Naive thymus-derived CD8-positive, alpha-beta T cell (primary cell): ENCODE data around the gene ADAT3. TPM values are rescaled to one million over a fixed set of nuclear protein-coding genes. Genes with fewer than 3 reads are reported as not detected.
"Not testable (repeated sequence)": the region's sequence is repeated elsewhere in the genome, so short reads cannot be mapped to it uniquely, and the experiment has no call there.

ENCODE experiments used
- ATAC-seq, 2 donors: fragments of 150-1000 bp; cut with Tn5 transposase in 1 of 2; sonication (Bioruptor Pico), chemical (Tn5 transposase) in 1 of 2; 1 replicate in 1 of 2; 2 replicates in 1 of 2; pipeline ENCODE4 v1.10.0; 2021; ENCODE audit warnings: mild to moderate bottlenecking in 2 of 2, moderate library complexity in 2 of 2
- POLR2A ChIA-PET: fragments of 350-600 bp; sonication (Branson Sonifier 250); formaldehyde crosslinking; loops from one replicate; lab custom pipeline; 2021; ENCODE audit warnings: antibody characterized with exemption; lab: Charles Lee
- DNase-seq, 10 donors: peaks; one replicate each; pipeline versions ENCODE4 v3.0.0 to v3.0.0-alpha.2; 2020 to 2022
- H3K27ac Mint-ChIP-seq, 10 donors: one replicate each; pipeline ENCODE4 v1.8.0; 2020 to 2022; ENCODE audit warnings: mild to moderate bottlenecking in 10 of 10, mixed read lengths in 10 of 10, moderate library complexity in 4 of 10, inconsistent platforms in 1 of 10
- H3K27me3 Mint-ChIP-seq, 5 donors: one replicate each; pipeline ENCODE4 v1.8.0; 2021 to 2022; ENCODE audit warnings: mixed read lengths in 5 of 5
- H3K36me3 Mint-ChIP-seq, 3 donors: one replicate each; pipeline ENCODE4 v1.8.0; 2020 to 2022; ENCODE audit warnings: mixed read lengths in 3 of 3, mild to moderate bottlenecking in 2 of 3, inconsistent platforms in 1 of 3
- H3K4me1 Mint-ChIP-seq, 4 donors: one replicate each; pipeline ENCODE4 v1.8.0; 2021 to 2022; ENCODE audit warnings: mixed read lengths in 4 of 4
- H3K4me3 Mint-ChIP-seq, 10 donors: one replicate each; pipeline ENCODE4 v1.8.0; 2020 to 2022; ENCODE audit warnings: mild to moderate bottlenecking in 10 of 10, mixed read lengths in 10 of 10, moderate library complexity in 6 of 10, inconsistent platforms in 1 of 10
- H3K9me3 Mint-ChIP-seq, 9 donors: one replicate each; pipeline ENCODE4 v1.8.0; 2020 to 2022; ENCODE audit warnings: mixed read lengths in 9 of 9, mild to moderate bottlenecking in 3 of 9, inconsistent platforms in 1 of 9, moderate library complexity in 1 of 9
- polyA plus RNA-seq, 3 donors: library from polyadenylated mRNA; unstranded; fragments of 300-500 nt; fragmentation: Illumina TruSeq; gene quantifications; one replicate each; pipeline ENCODE4 v1.2.3, GENCODE V29; 2021
- total RNA-seq, 8 experiments: library from RNA in 2 of 8; stranded (reverse) in 2 of 8; gene quantifications; one replicate each; pipeline ENCODE4 v1.2.3 and lab custom pipeline; 2021 to 2026

ADAT3 gene
- total and polyA plus RNA-seq, 5 experiments from 2014 or later, result 1.9 to 4.5 (median 3.6) TPM

- DNase-seq (no peak), ATAC-seq (no peak)
- Mint-ChIP-seq H3K27ac (peak overlapping the region in 2 of 10 donors; percentile 27 to 66), H3K4me3 (peak overlapping the region in 1 of 10 donors; percentile 35), H3K9me3 (no peaks in the 10 kb centered on the region), H3K27me3 (no peaks in the 10 kb centered on the region), H3K4me1 (peaks cover 14 to 52% (median 51%) of the 10 kb centered on the region in 4 donors), H3K36me3 (peaks cover 0 to 18% (median 2%) of the 10 kb centered on the region in 3 donors)
- POLR2A ChIA-PET, result interaction anchor here (0.6 kb wide), 1 partner anchor 1484 kb away, joined by 3 read pairs; no protein-coding TSS in a partner anchor
Observed at GRCh38 chr19:1871140-1871597, 34.0 kb upstream of the ADAT3 start.

DNA sequence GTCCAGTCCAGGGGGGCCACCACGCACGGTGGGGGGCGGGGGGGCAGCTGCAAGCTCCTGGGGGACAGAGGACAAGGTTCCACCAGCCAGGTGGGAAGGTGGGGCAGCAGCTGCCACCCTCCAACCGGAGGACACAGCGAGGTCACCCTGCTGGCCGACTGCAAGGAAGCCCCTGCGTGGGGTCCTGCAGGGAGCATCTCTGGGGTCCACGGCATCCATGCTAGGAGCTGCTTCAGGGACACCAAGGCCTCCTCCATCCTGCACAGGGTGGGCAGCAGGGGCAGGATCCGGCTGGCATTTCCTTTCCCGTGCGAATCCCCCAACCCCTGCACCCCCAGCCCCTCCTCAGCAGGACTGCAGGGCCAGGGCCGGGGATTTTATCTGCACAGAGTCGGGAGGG, 33.6 kb upstream of the ADAT3 start:
- Mint-ChIP-seq H3K27me3 (no peaks in the 10 kb centered on the region), H3K36me3 (peaks cover 0 to 18% (median 2%) of the 10 kb centered on the region in 3 donors), H3K4me3 (no peak overlapping the region), H3K27ac (no peak overlapping the region), H3K4me1 (peaks cover 17 to 57% (median 54%) of the 10 kb centered on the region in 4 donors), H3K9me3 (no peaks in the 10 kb centered on the region)
- DNase-seq, result no peak
- POLR2A ChIA-PET, result interaction anchor here (0.6 kb wide), 2 partner anchors 20 to 1483 kb away, joined by 3 to 4 read pairs; no protein-coding TSS in a partner anchor
- ATAC-seq, result no peak

GRCh38 chr19:1872807-1873523, 32.2 kb upstream of the ADAT3 start:
- H3K36me3 Mint-ChIP-seq, result peaks cover 0 to 17% (median 2%) of the 10 kb centered on the region in 3 donors
- no peaks in the 10 kb centered on the region for H3K27me3 Mint-ChIP-seq
- H3K4me1 Mint-ChIP-seq, result peaks cover 16 to 55% (median 47%) of the 10 kb centered on the region in 4 donors
- H3K27ac Mint-ChIP-seq, result peak overlapping the region in 7 of 10 donors; percentile 8 to 69 (median 53)
- H3K4me3 Mint-ChIP-seq, result peak overlapping the region in 7 of 10 donors; percentile 7 to 99 (median 60)
- no peaks in the 10 kb centered on the region for H3K9me3 Mint-ChIP-seq
- no peak for ATAC-seq
- DNase-seq, result no peak
- POLR2A ChIA-PET, result interaction anchor here (3.9 kb wide), 1 partner anchor 8 kb away, joined by 30 read pairs; no protein-coding TSS in a partner anchor

GRCh38 chr19:1873524-1874473, 31.4 kb upstream of the ADAT3 start:
- H3K9me3 Mint-ChIP-seq, result no peaks in the 10 kb centered on the region
- no peaks in the 10 kb centered on the region for H3K27me3 Mint-ChIP-seq
- H3K36me3 Mint-ChIP-seq, result peaks cover 0 to 15% (median 1%) of the 10 kb centered on the region in 3 donors
- no peak for ATAC-seq
- POLR2A ChIA-PET, result interaction anchor here (0.6 to 3.9 kb wide), 10 partner anchors 8 to 951 kb away, joined by 3 to 30 read pairs (median 6); partner anchors contain the start of gene REXO1
- H3K27ac Mint-ChIP-seq, result peak overlapping the region; percentile 88 to 99 (median 97)
- peak overlapping the region; percentile 92 to 99 (median 98) for H3K4me3 Mint-ChIP-seq
- H3K4me1 Mint-ChIP-seq, result peaks cover 13 to 49% (median 44%) of the 10 kb centered on the region in 4 donors
- no peak for DNase-seq

- DNase-seq (peak in 6 of 10 donors; percentile 45 to 78 (median 71)), ATAC-seq (peak; percentile 52 to 66)
- Mint-ChIP-seq H3K36me3 (peaks cover 0 to 12% (median 0%) of the 10 kb centered on the region in 3 donors), H3K4me3 (peak overlapping the region; percentile 92 to 99 (median 98)), H3K27me3 (no peaks in the 10 kb centered on the region), H3K4me1 (peaks cover 13 to 47% (median 36%) of the 10 kb centered on the region in 4 donors), H3K9me3 (no peaks in the 10 kb centered on the region), H3K27ac (peak overlapping the region; percentile 88 to 99 (median 97))
- POLR2A ChIA-PET, result interaction anchor here (0.6 to 3.9 kb wide), 22 partner anchors 8 to 1258 kb away, joined by 3 to 37 read pairs (median 6); partner anchors contain the start of genes ABHD17A and REXO1
Observed at GRCh38 chr19:1874554-1875185, 30.5 kb upstream of the ADAT3 start.

DNA sequence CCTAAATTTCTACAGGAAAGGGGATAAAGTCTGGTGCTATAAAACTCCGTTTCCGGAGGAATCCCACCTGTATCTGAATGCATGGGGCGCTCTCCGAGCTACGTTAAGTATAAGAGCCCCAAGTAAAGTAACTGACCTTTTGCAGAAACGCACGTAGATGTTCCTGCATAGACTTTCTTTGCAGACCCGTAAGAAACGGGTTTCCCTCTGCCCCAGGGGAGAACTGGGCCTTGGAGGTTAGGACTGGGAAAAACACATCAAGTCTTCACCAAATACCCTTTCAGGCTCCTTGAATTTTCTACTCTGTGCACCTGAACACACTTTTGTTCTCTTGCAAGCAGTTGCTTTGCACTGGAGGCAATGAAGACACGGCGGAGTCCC, 29.9 kb upstream of the ADAT3 start:
- H3K27me3 Mint-ChIP-seq, DNase-seq, H3K9me3 Mint-ChIP-seq: not testable (repeated sequence)
- POLR2A ChIA-PET, result interaction anchor here (0.6 to 3.9 kb wide), 16 partner anchors 9 to 1258 kb away, joined by 3 to 37 read pairs (median 7); partner anchors contain the start of gene ABHD17A
- Mint-ChIP-seq H3K36me3 (peaks cover 0 to 10% (median 0%) of the 10 kb centered on the region in 3 donors), H3K4me3 (peak overlapping the region; percentile 92 to 99 (median 98)), H3K4me1 (peaks cover 13 to 45% (median 36%) of the 10 kb centered on the region in 4 donors), H3K27ac (peak overlapping the region; percentile 88 to 99 (median 97))
- ATAC-seq, result peak in 1 of 2 donors; percentile 10

GRCh38 chr19:1875646-1876495, 29.3 kb upstream of the ADAT3 start:
- Mint-ChIP-seq H3K27me3 (no peaks in the 10 kb centered on the region), H3K4me1 (peaks cover 13 to 39% (median 34%) of the 10 kb centered on the region in 4 donors), H3K9me3 (no peaks in the 10 kb centered on the region), H3K27ac (peak overlapping the region; percentile 88 to 99 (median 97)), H3K36me3 (peaks cover 0 to 8% (median 0%) of the 10 kb centered on the region in 3 donors), H3K4me3 (peak overlapping the region; percentile 92 to 99 (median 98))
- POLR2A ChIA-PET, result interaction anchor here (0.5 to 3.9 kb wide), 29 partner anchors 8 to 754 kb away, joined by 3 to 37 read pairs (median 6); partner anchors contain the start of genes ABHD17A and MBD3
- DNase-seq (peak; percentile 74 to 89 (median 84)), ATAC-seq (peak; percentile 85 to 89)

GRCh38 chr19:1876496-1877279, 28.5 kb upstream of the ADAT3 start:
- not testable (repeated sequence) for H3K27me3 Mint-ChIP-seq, H3K36me3 Mint-ChIP-seq, DNase-seq, H3K9me3 Mint-ChIP-seq
- peak overlapping the region; percentile 87 to 99 (median 97) for H3K27ac Mint-ChIP-seq
- H3K4me1 Mint-ChIP-seq, result peaks cover 13 to 39% (median 33%) of the 10 kb centered on the region in 4 donors
- peak overlapping the region; percentile 85 to 99 (median 97) for H3K4me3 Mint-ChIP-seq
- POLR2A ChIA-PET, result interaction anchor here (0.5 to 3.9 kb wide), 19 partner anchors 8 to 753 kb away, joined by 3 to 37 read pairs (median 5); partner anchors contain the start of genes ABHD17A and MBD3
- ATAC-seq, result peak; percentile 5 to 19

- not testable (repeated sequence) for H3K27me3 Mint-ChIP-seq, H3K27ac Mint-ChIP-seq, H3K9me3 Mint-ChIP-seq, H3K36me3 Mint-ChIP-seq, ATAC-seq, H3K4me3 Mint-ChIP-seq, DNase-seq
- POLR2A ChIA-PET, result interaction anchor here (0.9 to 2.7 kb wide), 7 partner anchors 8 to 396 kb away, joined by 3 to 37 read pairs (median 12); partner anchors contain the start of gene ABHD17A
- peaks cover 16 to 44% (median 35%) of the 10 kb centered on the region in 4 donors for H3K4me1 Mint-ChIP-seq
Observed at GRCh38 chr19:1877280-1877660, 27.9 kb upstream of the ADAT3 start.

GRCh38 chr19:1878583-1878982, 26.6 kb upstream of the ADAT3 start:
- H3K27ac Mint-ChIP-seq, result peak overlapping the region in 5 of 10 donors; percentile 29 to 58 (median 40)
- H3K36me3 Mint-ChIP-seq, H3K27me3 Mint-ChIP-seq, ATAC-seq, POLR2A ChIA-PET, H3K9me3 Mint-ChIP-seq, DNase-seq: not testable (repeated sequence)
- peaks cover 22 to 46% (median 40%) of the 10 kb centered on the region in 4 donors for H3K4me1 Mint-ChIP-seq
- peak overlapping the region in 1 of 10 donors; percentile 41 for H3K4me3 Mint-ChIP-seq
